AG04450 (cell line): ENCODE results near the gene CXorf38. TPM values are rescaled to one million over a fixed set of nuclear protein-coding genes. Genes with fewer than 3 reads are reported as not detected.
A peak's percentile ranks its signal among the peaks of the same experiment; 100 is the strongest.

ENCODE experiments used
- CTCF ChIA-PET: fragments of 300-600, 350-600 bp; formaldehyde crosslinking; extraction: SDS; loops from one replicate; lab custom pipeline; 2022; ENCODE audit warnings: antibody characterized with exemption, inconsistent platforms; lab: Charles Lee
- POLR2A ChIA-PET: fragments of 350-600 bp; formaldehyde crosslinking; extraction: SDS; loops from one replicate; lab custom pipeline; 2021; ENCODE audit warnings: antibody characterized with exemption, inconsistent platforms; lab: Yijun Ruan, JAX
- DNase-seq: peaks from one replicate; pipeline ENCODE4 v3.0.0-alpha.2; 2011; ENCODE audit warnings: low read depth, low spot score
- H3K27ac ChIP-seq: one replicate; pipeline ENCODE4 v1.5.1; 2012; ENCODE audit warnings: low read depth, low read length, control low read depth
- H3K27me3 ChIP-seq: one replicate; pipeline ENCODE4 v1.6.0; 2012; ENCODE audit warnings: low read length; ENCODE audit not compliant: control insufficient read depth, insufficient read depth
- H3K4me3 ChIP-seq: 2 replicates; pipeline ENCODE4 v1.5.1; 2011; ENCODE audit warnings: mild to moderate bottlenecking, low read depth, low read length, control low read depth
- H3K9me3 ChIP-seq: 2 replicates; pipeline ENCODE4 v1.5.1; 2012; ENCODE audit warnings: low read length; ENCODE audit not compliant: control insufficient read depth, insufficient read depth
- CTCF ChIP-seq: IDR thresholded peaks from 2 replicates; pipeline ENCODE4 v1.5.1; 2011; ENCODE audit warnings: low read depth, low read length, control low read depth, inconsistent platforms
- polyA plus RNA-seq: library from polyadenylated mRNA; depleted of rRNA; stranded (reverse); fragments of >200 nt; gene quantifications from 2 replicates; pipeline ENCODE4 v1.2.3, GENCODE V29; 2011

CXorf38 gene
- polyA plus RNA-seq, 1 experiment, result 10.1 TPM

GRCh38 chrX:40651620-40652223 is 4.4 kb upstream of the CXorf38 start:
- ChIA-PET POLR2A (no interaction called here), CTCF (interaction anchor here (0.6 to 4.3 kb wide), 60 partner anchors 8 to 602 kb away, joined by 3 to 49 read pairs (median 4); partner anchors contain the start of gene MED14)
- Histone ChIP-seq H3K4me3 (no peak overlapping the region), H3K27ac (no peak overlapping the region), H3K9me3 (no peaks in the 10 kb centered on the region), H3K27me3 (no peaks in the 10 kb centered on the region)
- peak; percentile 60 for TF ChIP-seq CTCF
- DNase-seq, result no peak

DNA sequence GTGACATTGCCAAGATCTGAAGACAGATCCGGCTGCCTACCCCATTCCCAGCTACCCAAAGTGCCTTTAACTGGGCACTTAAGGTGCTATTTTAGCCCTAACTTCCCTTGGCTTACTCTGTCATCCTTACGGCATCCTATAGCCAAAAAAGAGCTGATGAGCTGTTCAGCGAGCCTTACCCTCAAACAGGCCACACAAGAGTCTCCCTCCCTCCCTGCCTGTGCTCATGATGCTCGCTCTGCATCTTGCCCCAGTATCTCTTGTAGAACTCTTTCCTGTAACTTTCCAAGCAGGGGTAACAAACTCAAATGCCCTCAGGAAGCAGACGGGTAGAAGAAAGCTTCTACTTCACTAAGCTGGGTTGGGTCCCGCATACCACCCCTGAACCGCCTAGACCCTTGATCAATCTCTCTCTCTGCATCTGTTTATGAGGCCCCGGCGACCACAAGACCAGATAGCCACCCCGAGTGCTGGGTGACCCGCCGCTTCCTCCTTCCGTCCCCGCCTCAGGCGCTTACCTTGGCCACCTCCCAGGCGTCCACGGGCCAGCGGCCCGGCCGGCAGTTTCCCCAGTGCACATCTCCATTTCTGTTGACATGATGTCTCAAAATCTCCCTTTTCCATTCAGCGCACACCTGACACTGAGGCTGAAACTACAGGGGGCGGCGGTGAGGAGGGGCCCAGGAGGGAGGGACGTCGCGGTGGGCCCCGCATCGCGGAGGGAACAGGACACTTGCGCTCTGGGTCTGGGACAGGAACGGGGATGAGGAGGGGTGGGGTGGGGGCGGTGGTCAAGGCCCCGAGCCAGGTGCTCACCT is 663 bp downstream of the CXorf38 start:
- no peak for DNase-seq
- peak overlapping the region; percentile 69 for H3K4me3 ChIP-seq
- CTCF ChIA-PET, result interaction anchor here (1.0 to 1.6 kb wide), 2 partner anchors 103 to 468 kb away, joined by 3 to 8 read pairs; no protein-coding TSS in a partner anchor
- POLR2A ChIA-PET, result interaction anchor here (1.2 kb wide), 1 partner anchor 438 kb away, joined by 3 read pairs; the partner anchor contains the start of gene USP9X
- no peaks in the 10 kb centered on the region for H3K27me3 ChIP-seq
- peak overlapping the region; percentile 31 for H3K27ac ChIP-seq
- H3K9me3 ChIP-seq, result no peaks in the 10 kb centered on the region
- TF ChIP-seq CTCF, result no peak

- CTCF ChIA-PET, result interaction anchor here (2.7 kb wide), 1 partner anchor 101 kb away, joined by 10 read pairs; no protein-coding TSS in a partner anchor
- H3K9me3 ChIP-seq, result no peaks in the 10 kb centered on the region
- H3K27ac ChIP-seq, result peak overlapping the region; percentile 61
- no peak for TF ChIP-seq CTCF
- no peak for DNase-seq
- peak overlapping the region; percentile 54 for H3K4me3 ChIP-seq
- no peaks in the 10 kb centered on the region for H3K27me3 ChIP-seq
- POLR2A ChIA-PET, result no interaction called here
Observed at GRCh38 chrX:40644821-40645358, 2.5 kb downstream of the CXorf38 start.

GRCh38 chrX:40644176-40644575 is 3.2 kb downstream of the CXorf38 start:
- Histone ChIP-seq H3K4me3 (peak overlapping the region; percentile 54; the same call in 1 of the 2 replicates), H3K27ac (no peak overlapping the region), H3K9me3 (no peaks in the 10 kb centered on the region), H3K27me3 (no peaks in the 10 kb centered on the region)
- POLR2A ChIA-PET, result no interaction called here
- CTCF ChIA-PET, result interaction anchor here (2.7 kb wide), 1 partner anchor 100 kb away, joined by 10 read pairs; no protein-coding TSS in a partner anchor
- TF ChIP-seq CTCF, result no peak
- DNase-seq, result no peak
